ENCODE data around the gene PSKH1.

The PSKH1 gene

GRCh38 chr16:67962135-67962534 lies 69.1 kb downstream of the PSKH1 start:
- Mint-ChIP-seq H3K4me3 (no peak overlapping the region), H3K27me3 (ENCODE audit: low read depth, poor library complexity) (peaks cover 8% of the 10 kb centered on the region), H3K27ac (no peak overlapping the region), H3K4me1 (peaks cover 36% of the 10 kb centered on the region), H3K9me3 (no peaks in the 10 kb centered on the region), H3K36me3 (ENCODE audit: low read depth) (peaks cover 32% of the 10 kb centered on the region)
- DNase-seq = no peak
- no peak for TF ChIP-seq CTCF (IDR thresholded peaks at IDR 0.05)

- H3K9me3 Mint-ChIP-seq = no peaks in the 10 kb centered on the region
- peaks cover 29% of the 10 kb centered on the region for H3K36me3 Mint-ChIP-seq (ENCODE audit: low read depth)
- H3K27ac Mint-ChIP-seq = no peak overlapping the region
- no peak overlapping the region for H3K4me3 Mint-ChIP-seq
- no peak for DNase-seq
- peaks cover 45% of the 10 kb centered on the region for H3K4me1 Mint-ChIP-seq
- peaks cover 10% of the 10 kb centered on the region for H3K27me3 Mint-ChIP-seq (ENCODE audit: low read depth, poor library complexity)
- TF ChIP-seq CTCF (IDR thresholded peaks at IDR 0.05) = no peak
These were observed 70.2 kb downstream of the PSKH1 start for GRCh38 chr16:67963292-67963661.

GRCh38 chr16:67963662-67964321 lies 70.7 kb downstream of the PSKH1 start:
- no peak for TF ChIP-seq CTCF (IDR thresholded peaks at IDR 0.05)
- H3K4me1 Mint-ChIP-seq = peaks cover 45% of the 10 kb centered on the region
- H3K9me3 Mint-ChIP-seq = no peaks in the 10 kb centered on the region
- no peak overlapping the region for H3K27ac Mint-ChIP-seq
- DNase-seq = no peak
- no peak overlapping the region for H3K4me3 Mint-ChIP-seq
- H3K36me3 Mint-ChIP-seq (ENCODE audit: low read depth) = peaks cover 24% of the 10 kb centered on the region
- H3K27me3 Mint-ChIP-seq (ENCODE audit: low read depth, poor library complexity) = peaks cover 8% of the 10 kb centered on the region

GRCh38 chr16:67964477-67965131 lies 71.5 kb downstream of the PSKH1 start:
- H3K36me3 Mint-ChIP-seq (ENCODE audit: low read depth) = peaks cover 24% of the 10 kb centered on the region
- H3K4me1 Mint-ChIP-seq = peaks cover 52% of the 10 kb centered on the region
- TF ChIP-seq CTCF (IDR thresholded peaks at IDR 0.05) = no peak
- peaks cover 8% of the 10 kb centered on the region for H3K27me3 Mint-ChIP-seq (ENCODE audit: low read depth, poor library complexity)
- no peaks in the 10 kb centered on the region for H3K9me3 Mint-ChIP-seq
- DNase-seq = no peak
- H3K4me3 Mint-ChIP-seq = no peak overlapping the region
- H3K27ac Mint-ChIP-seq = no peak overlapping the region

GRCh38 chr16:67965668-67966548 lies 72.9 kb downstream of the PSKH1 start:
- TF ChIP-seq CTCF (IDR thresholded peaks at IDR 0.05) = no peak
- no peak for DNase-seq
- H3K27ac Mint-ChIP-seq = peak overlapping the region; percentile 34
- H3K27me3 Mint-ChIP-seq (ENCODE audit: low read depth, poor library complexity) = peaks cover 11% of the 10 kb centered on the region
- peak overlapping the region; percentile 98 for H3K4me3 Mint-ChIP-seq
- peaks cover 17% of the 10 kb centered on the region for H3K36me3 Mint-ChIP-seq (ENCODE audit: low read depth)
- H3K4me1 Mint-ChIP-seq = peaks cover 60% of the 10 kb centered on the region
- H3K9me3 Mint-ChIP-seq = no peaks in the 10 kb centered on the region

Data from nephron progenitor cell (in vitro differentiated cells).